ENCODE measurements around the gene STAT3.
"Not testable (repeated sequence)": the region's sequence is repeated elsewhere in the genome, so short reads cannot be mapped to it uniquely, and the experiment has no call there.

STAT3 gene

DNA sequence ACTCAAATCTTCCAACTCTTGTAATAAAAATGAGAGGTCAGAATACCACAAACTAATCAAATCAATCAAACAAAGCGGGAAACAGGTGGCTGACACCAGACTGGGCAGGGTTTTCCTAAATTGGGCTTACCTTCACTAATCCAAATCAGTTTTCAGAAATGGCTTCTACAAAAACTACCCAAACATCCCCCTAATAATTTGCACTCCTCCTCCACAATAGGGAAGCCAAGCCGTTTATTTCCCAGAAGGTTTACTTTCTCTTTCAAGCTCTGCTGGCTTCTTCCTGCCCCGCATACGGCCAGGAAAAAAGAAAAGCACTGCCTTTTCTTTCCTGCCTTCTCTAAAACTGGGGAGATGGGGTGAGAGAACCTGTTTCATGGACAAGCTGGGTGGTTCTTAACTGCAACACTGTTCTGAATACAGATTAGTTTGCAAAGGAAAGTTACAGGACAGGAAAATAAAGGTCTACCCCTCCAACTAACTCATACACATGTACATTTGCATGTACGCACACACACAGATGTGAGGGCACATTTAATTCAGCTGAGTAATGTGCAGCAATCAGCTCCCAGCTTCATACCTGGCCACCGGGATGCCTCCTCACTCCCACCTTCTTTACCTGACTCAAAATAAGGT is 9.2 kb downstream of the STAT3 start:
- DNase-seq, result peak; percentile 35

DNA sequence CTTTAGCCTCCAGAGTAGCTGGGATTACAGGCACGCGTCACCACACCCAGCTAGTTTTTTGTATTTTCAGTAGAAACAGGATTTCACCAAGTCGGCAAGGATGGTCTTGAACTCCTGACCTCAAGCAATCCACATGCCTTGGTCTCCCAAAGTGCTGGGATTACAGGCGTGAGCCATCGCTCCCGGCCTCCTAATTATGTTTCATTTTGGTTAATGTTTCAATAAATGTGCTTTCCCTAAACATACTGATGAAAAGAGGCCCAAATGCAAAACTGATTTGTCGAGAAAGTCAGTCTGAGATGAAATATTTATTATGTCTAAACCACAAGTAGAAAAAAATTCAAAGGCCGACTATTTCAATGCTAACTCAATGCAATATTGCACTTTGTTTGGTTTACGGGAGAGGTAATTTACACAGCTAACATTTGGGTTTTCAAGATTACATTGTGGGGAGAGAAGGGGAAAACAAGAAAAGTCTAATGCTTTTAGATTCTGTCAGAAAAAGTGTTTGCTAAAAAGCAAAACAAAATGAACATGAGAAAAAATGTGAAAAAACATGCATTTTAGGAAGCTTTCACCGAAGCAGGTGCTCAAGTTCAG is 9.8 kb downstream of the STAT3 start:
- DNase-seq, result no peak

DNA sequence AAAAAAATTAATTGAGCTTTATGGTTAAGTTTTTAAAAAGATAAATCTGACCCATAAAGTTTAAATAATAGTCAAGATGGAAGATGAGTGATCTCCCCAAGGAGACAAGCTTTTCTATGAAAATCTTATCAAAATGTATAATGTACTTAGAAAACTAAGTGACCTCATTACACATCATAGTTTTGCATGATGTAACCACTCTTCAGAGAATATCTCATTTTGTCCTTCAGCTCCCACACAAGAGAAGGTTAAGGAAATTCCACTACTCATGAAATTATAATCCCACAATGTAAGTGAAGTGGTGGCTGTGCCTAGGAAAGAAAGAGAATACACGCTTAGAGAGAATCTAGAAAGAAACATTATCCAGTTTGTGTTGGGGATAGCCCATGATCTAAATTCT is 14.3 kb downstream of the STAT3 start:
- no peak for DNase-seq

DNA sequence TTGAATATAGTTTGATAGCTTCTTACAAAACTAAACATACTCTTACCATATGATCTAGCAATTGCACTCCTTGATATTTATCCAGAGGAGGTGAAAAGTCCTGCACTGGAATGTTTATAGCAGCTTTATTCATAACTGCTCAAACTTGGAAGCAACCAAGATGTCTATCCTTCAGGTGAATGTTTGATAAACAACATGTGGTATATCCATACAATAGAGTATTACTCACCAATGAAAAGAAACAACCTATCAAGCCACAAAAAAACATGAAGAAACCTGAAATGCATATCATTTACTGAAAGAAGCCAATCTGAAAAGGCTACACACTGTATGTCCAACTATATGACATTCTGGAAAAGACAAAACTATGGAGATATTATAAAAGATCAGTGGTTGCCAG is 16.1 kb downstream of the STAT3 start:
- no peak for DNase-seq

DNA sequence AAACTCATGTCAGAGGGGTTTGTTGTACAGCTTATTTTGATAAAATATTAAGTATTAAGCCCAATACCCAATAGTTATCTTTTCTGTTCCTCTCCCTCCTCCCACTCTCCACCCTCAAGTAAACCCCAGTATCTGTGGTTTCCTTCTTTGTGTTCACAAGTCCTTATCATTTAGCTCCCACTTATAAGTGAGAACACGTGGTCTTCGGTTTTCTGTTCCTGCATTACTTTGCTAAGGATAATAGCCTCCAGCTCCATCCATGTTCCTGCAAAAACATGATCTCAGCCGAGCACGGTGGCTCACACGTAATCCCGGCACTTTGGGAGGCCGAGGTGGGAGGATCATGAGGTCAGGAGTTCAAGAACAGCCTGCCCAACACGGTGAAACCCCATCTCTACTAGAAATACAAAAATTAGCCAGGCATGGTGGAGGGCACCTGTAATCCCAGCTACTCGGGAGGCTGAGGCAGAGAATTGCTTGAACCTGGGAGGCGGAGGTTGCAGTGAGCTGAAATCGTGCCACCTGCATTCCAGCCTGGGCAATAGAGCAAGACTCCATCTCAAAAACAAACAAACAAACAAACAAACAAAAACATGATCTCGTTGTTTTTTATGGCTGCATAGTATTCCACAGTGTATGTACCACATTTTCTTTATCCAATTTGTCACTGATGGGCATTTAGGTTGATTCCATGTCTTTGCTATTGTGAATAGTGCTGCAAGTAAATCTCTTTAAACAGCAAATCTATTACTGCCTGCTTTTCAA is 19.3 kb downstream of the STAT3 start:
- DNase-seq, result not testable (repeated sequence)

DNA sequence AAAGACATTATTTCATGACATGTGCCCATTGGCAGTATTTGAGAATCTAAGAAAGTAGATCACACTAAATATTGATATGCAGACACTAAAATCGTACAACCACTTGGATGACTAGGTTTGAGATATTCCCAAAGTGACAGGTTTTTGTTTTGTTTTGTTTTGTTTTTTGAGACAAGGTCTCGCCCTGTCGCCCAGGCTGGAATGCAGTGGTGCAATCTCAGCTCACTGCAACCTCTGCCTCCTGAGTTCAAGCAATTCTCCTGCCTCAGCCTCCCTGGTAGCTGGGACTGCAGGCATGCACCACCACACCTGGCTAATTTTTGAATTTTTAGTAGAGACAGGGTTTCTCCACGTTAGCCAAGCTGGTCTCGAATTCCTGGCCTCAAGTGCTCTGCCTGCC is 19.9 kb downstream of the STAT3 start:
- not testable (repeated sequence) for DNase-seq

DNA sequence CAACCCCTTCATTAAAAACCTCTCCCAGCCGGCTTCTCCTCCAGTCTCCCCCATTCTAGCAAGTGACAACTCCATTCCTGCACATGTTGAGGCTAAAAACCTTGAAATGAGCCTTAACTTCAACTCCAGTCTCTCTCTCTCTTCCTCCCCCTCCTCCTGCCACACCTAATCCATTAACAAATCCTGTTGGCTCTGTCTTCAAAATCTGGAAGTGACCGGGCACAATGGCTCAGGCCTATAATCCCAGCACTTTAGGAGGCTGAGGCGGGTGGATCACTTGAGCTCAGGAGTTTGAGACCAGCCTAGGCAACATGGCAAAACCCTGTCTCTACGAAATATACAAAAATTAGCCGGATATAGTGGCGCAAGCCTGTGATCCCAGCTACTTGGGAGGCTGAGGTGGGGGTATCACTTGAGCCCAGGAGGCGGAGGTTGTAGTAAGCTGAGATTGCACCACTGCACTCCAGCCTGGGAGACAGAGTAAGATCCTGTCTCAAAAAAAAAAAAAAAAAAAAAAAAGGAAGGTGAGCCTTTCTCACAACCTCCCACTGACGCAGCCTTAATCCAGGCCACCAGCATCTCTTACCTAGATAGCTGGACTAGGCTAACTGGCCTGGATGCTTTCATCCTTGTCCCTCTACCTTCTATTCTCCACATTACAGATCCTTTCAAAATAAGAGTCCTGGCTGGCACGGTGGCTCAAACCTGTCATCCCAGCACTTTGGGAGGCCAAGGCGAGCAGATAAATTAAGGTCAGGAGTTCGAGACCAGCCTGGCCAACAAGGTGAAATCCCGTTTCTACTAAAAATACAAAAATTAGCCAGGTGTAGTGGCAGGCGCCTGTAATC is 21.8 kb downstream of the STAT3 start:
- DNase-seq, result not testable (repeated sequence)

DNA sequence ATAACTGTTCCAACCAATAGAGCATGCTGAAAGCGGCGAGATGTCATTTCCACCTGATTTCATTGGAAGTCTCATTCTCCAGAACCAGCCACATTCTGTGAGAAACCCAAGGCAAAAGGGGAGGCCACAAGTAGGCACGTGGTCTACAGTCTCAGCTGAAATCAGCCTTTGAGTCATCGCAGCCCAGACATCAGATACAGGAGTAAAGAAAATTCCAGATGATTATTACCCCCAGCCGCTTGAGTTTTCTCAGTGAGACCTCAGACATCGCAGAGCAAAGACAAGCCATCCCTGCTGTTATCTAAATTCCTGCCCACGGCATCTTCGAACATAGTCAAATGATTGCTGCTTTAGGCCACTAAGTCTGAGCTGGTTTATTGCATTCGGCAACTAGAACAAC is 23.1 kb downstream of the STAT3 start:
- DNase-seq, result no peak

DNA sequence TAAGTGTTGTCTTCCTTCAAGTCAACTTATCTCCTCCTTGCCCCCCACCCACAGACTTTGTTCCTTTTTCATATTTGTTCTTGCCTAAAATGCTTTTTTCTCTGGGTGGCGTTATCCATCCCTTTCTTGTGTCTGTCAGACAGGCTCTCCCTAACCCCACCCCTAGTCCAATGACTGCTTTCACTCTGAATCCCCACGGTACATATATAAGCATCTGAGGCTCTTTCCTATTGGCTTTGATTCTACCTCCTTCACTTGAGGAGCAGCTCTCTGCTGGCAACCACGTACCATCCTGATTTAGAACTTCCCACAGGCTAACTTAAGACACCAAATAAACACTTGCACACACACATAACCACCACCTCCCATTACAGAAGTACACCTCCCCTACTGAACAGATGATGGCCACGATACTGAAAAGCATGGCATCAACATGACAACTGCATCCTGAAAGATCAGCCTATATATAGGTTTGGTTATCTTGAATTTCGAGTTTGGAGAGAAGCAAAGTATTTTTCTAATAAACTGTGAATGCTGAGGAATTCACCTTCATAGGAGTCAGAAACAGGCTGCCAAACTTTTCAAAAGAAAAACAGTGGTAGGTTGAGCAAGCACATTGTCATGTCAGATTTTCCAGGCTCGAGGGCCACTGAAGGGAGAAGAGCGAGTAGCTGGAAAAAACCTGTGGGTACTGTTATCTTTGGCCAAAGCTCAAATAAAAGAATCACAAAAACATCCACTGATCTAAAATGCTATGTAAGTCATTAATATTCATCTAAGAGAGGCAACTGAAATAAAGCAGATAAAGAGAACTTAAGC is 24.3 kb downstream of the STAT3 start:
- no peak for DNase-seq

DNA sequence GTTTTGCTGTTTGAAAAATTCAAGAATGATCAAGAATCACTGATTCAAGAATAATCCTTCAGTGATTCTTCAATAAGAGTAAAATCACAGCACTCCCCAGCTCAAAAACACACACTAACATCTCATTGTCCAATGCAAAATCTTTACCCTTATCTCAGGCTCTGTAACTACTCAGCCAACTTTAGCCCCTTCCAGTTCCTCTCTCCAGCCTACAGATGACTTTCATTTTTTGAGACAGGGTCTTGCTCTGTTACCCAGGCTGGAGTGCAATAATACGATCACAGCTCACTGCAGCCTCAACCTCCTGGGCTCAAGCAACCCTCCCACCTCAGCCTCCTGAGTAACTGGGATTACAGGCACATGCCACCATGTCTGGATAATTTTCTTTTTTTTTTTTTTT is 25.0 kb downstream of the STAT3 start:
- no peak for DNase-seq

DNA sequence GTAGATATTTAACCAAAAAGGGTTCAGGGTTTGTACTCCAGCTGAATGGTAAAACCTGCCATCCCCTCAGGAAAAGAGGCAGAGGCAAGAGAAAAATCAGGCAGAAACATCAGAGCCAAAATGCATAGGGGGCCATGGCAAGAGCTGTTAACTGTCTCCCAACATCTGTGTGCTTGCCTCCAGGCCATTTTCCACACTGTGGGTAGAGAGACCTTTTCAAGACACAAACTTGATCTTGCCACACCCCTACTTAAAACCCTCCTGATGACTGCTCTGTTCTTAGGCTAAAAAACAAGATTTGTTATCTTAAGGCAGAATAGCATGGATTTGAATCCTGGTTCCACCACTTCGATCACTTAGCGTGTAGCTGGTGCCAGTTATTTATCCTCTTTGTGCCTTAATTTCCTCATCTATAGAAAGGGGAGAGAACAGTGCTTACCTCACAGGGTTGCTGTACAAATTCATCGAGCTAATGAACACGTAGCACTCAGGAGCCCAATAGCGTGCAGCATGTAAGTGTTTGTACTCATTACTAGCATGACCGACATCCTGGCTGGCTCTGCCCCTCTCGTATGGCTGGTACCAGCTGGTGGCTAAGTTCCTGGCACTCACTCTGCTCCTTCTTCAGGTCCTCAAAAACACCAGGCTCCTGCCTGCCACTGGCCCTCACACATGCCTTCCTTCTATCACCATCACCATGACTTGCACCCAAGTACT is 25.8 kb downstream of the STAT3 start:
- no peak for DNase-seq

DNA sequence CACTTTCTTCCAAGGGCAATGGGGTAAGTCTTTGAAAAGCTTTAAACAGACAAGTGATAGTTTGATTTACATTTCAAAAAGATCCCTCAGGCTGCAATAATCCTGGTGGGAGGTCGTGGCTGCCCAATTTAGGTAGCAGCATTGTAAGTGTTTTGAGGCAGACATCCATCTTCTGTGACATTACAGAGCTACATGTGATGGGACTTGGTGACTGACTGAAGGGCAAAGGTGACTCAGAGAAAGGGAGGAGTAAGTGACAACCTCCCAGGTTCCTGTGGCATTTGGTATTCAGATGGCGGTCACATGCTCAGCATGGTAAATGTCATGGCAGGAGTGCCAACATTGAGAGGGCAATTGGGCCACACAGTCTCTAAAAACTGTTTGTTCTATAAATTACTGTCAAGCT is 26.5 kb downstream of the STAT3 start:
- peak; percentile 46 for DNase-seq

DNA sequence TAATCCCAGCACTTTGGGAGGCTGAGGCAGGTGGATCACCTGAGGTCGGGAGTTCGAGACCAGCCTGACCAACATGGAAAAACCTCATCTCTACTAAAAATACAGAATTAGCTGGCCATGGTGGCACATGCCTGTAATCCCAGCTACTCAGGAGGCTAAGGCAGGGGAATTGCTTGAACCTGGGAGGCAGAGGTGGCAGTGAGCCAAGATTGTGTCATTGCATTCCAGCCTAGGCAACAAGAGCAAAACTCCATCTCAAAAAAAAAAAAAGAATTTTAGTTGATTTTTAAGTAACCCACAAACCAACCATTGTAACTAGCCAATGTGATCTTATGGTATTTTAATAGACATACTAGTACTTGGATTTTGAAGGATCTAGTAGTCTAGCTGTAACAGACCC is 27.9 kb downstream of the STAT3 start:
- DNase-seq, result not testable (repeated sequence)

DNA sequence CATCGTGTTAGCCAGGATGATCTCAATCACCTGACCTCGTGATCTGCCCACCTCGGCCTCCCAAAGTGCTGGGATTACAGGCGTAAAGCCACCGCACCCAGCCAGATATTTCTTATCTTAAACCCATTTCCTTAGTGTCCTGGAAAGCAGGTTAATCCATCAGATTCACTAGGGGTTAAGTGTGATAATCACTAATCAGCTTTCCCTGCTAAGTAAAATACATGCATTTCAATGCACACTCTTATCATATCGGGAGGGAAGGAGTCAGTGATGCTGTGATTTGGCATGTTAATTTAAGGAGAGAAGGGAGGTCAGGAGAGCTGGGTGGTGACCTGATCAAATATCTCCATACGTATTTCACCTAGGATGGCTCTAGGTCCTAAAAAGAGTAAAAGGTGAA is 29.1 kb downstream of the STAT3 start:
- no peak for DNase-seq

DNA sequence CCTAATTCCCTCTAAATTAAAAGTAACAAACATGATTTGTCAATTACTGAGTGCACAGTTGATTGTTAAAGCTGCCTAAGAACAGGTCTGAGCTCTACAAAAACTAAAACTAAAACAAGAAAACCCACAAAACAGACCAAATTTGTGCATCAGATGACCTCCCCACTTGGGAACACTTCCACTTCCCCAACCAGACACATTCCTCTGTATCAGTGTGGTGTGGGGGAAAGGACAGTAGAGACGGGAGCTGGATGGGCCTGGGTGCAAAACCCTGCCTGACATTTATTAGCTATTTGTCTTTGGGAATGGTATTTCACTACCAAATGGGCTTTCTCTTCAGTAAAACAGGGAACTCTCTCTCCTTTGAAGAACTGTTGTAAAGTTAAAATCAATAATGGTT is 29.8 kb downstream of the STAT3 start:
- no peak for DNase-seq

DNA sequence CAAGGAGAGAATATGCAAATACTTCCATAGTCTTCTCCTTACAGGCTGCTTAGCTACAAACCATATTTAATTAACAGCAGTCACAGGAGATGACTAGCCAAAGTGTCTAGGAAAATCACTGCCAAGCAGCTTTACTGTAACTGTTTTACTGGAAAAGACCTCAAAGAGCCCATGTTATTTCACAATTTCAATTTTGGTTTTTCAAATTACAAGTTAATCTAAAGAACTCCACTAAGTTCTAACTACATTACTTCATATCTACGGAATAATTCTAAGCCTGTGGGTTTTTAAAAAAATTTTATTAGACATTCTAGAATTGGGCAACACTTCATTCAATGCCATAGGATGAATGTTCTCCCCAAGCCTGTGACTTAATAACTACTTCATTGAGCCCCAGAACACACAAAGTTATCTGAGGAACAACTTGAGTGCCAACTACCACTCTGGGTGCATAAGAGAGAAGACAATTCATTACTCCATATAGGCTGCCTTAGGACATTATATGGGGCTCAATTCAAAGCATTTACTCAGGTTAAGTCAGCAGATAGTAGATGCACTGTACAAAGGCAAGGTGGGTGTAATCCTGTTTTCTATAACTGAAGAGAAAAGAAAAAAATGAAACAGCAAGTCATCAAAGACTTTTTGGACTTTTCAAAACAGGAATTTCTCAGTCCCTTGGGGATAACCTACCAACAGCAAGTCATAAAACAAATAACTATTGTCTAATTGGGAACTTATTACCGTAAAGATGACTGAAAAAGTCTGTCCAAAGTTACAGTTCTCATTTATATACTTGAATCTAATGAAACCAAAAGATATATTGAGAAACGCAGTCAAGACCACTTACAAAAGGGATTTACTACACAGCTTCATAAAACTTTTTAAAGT is 33.0 kb downstream of the STAT3 start:
- DNase-seq, result no peak

DNA sequence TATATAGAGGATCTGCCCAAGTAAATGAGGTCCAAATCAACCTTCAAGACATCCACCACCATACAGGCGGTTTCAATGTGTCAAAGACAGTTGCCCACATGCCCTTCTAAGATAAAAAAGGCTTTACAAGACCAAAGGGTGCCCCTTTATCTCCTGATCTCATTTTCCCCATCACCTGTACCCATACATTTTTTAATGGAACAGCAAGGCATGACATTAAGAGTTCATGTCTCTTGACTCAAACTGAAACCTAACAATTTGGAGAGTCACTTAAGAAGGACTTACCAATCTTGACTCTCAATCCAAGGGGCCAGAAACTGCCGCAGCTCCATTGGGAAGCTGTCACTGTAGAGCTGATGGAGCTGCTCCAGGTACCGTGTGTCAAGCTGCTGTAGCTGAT is 40.1 kb downstream of the STAT3 start:
- no peak for DNase-seq

DNA sequence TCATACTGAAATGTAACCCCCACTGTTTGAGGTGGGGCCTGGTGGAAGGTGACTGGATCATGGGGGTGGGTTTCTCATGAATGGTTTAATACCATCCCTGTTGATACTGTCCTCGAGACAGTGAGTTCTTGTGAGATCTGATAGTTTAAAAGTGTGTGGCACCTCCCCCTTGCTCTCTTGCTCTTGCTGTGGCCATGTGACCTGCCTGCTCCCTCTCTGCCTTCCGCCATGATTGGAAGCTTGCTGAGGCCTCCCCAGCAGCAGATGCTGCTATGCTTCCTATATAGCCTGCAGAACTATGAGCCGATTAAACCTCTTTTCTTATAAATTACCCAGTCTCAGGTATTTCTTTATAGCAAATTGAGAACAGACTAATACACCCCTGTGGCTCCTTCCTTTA is 40.6 kb downstream of the STAT3 start:
- no peak for DNase-seq

DNA sequence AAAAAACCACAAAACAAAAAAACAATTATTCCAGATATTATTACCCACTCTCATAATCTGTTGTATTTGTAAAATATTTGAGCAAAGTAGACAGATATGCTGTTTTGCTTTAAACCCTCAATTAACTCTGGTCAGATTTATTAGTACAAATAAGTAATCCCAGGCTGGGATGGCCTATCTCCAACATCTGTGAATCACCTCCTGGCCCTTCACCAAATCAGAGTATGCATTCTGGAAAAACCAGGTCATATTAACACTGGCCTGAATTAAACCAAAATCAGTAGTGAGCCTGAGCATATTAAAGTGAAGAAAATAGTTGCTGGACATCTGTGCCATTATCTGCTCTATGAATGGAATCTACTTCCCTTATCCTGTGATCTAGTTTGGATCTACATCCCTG is 41.0 kb downstream of the STAT3 start:
- no peak for DNase-seq

DNA sequence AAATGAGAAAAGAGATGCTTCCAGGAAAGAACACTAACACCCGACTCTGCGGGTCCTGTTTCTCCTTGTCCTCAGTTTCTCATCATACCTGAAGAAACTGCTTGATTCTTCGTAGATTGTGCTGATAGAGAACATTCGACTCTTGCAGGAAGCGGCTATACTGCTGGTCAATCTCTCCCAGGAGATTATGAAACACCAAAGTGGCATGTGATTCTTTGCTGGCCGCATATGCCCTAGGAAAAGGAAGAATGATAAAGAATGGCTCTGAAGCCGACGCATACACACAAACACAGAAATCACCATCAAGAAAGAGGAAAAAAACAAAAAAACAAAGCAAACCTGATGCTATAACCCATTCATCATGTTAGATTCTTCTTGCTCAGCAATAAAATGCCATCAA is 41.8 kb downstream of the STAT3 start:
- no peak for DNase-seq

All from CD4-positive, alpha-beta T cell treated with Interleukin-21 for 1 hour (primary cell).